ENCODE results near the gene RGS6. TPM values are rescaled to one million over a fixed set of nuclear protein-coding genes. Genes with fewer than 3 reads are reported as not detected.
A peak's percentile ranks its signal among the peaks of the same experiment; 100 is the strongest.

RGS6 gene
- total RNA-seq, 1 experiment from 2014 or later: not detected

- Histone ChIP-seq H3F3A (ENCODE audit: low read length, unreplicated experiment) (no peaks in the 10 kb centered on the region), H2AFZ (ENCODE audit: low read length) (no peak overlapping the region), H3K79me2 (ENCODE audit: low read length) (no peaks in the 10 kb centered on the region), H3K4me3 (ENCODE audit: low read length) (no peak overlapping the region), H3K9me3 (ENCODE audit: low read length) (no peaks in the 10 kb centered on the region), H3K4me2 (ENCODE audit: low read length) (no peak overlapping the region), H4K20me1 (ENCODE audit: low read length) (no peaks in the 10 kb centered on the region), H3K9ac (ENCODE audit: low read length) (no peak overlapping the region), H3K27ac (ENCODE audit: low read length) (no peak overlapping the region), H3K4me1 (ENCODE audit: insufficient read depth, low read length) (no peaks in the 10 kb centered on the region), H3K27me3 (ENCODE audit: low read length) (no peaks in the 10 kb centered on the region), H3K9me2 (replicated peaks; ENCODE audit: low read length) (no peaks in the 10 kb centered on the region), H3K36me3 (ENCODE audit: low read depth, low read length) (no peaks in the 10 kb centered on the region)
- ChIA-PET CTCF (no interaction called here), POLR2A (ENCODE audit: unreplicated experiment) (no interaction called here)
- TF ChIP-seq CTCF (conservative IDR thresholded peaks at IDR 0.05; ENCODE audit: low read depth, low read length): no peak
- TF ChIP-seq EZH2phosphoT487 (IDR thresholded peaks at IDR 0.05; ENCODE audit: borderline replicate concordance, low read length): no peak
- no peak for TF ChIP-seq EZH2 (IDR thresholded peaks at IDR 0.05; ENCODE audit: low read length, unreplicated experiment)
- no peak for DNase-seq
- no peak for ATAC-seq
- BruUV-seq (replicated peaks): no TSS peak
- intact Hi-C loops (cut with micrococcal nuclease): no loop called here
Measured at GRCh38 chr14:72591391-72591790, 659.2 kb downstream of the RGS6 start.

GRCh38 chr14:72594099-72594901 is 662.1 kb downstream of the RGS6 start:
- Histone ChIP-seq H3K4me2 (ENCODE audit: low read length) (no peak overlapping the region), H3K79me2 (ENCODE audit: low read length) (no peaks in the 10 kb centered on the region), H3K4me3 (ENCODE audit: low read length) (no peak overlapping the region), H3F3A (ENCODE audit: low read length, unreplicated experiment) (no peaks in the 10 kb centered on the region), H3K27me3 (ENCODE audit: low read length) (no peaks in the 10 kb centered on the region), H3K9me3 (ENCODE audit: low read length) (no peaks in the 10 kb centered on the region), H3K9ac (ENCODE audit: low read length) (no peak overlapping the region), H3K36me3 (ENCODE audit: low read depth, low read length) (no peaks in the 10 kb centered on the region), H3K4me1 (ENCODE audit: insufficient read depth, low read length) (no peaks in the 10 kb centered on the region), H3K27ac (ENCODE audit: low read length) (no peak overlapping the region), H4K20me1 (ENCODE audit: low read length) (no peaks in the 10 kb centered on the region), H2AFZ (ENCODE audit: low read length) (no peak overlapping the region), H3K9me2 (replicated peaks; ENCODE audit: low read length) (no peaks in the 10 kb centered on the region)
- ChIA-PET POLR2A (ENCODE audit: unreplicated experiment) (no interaction called here), CTCF (no interaction called here)
- no peak for TF ChIP-seq EZH2phosphoT487 (IDR thresholded peaks at IDR 0.05; ENCODE audit: borderline replicate concordance, low read length)
- TF ChIP-seq EZH2 (IDR thresholded peaks at IDR 0.05; ENCODE audit: low read length, unreplicated experiment): no peak
- no peak for TF ChIP-seq CTCF (conservative IDR thresholded peaks at IDR 0.05; ENCODE audit: low read depth, low read length)
- DNase-seq (no peak), ATAC-seq (no peak)
- BruUV-seq (replicated peaks): no TSS peak
- intact Hi-C loops (cut with micrococcal nuclease): no loop called here

- Histone ChIP-seq H4K20me1 (ENCODE audit: low read length) (no peaks in the 10 kb centered on the region), H3K4me3 (ENCODE audit: low read length) (no peak overlapping the region), H3K79me2 (ENCODE audit: low read length) (no peaks in the 10 kb centered on the region), H3K27me3 (ENCODE audit: low read length) (no peaks in the 10 kb centered on the region), H3K4me2 (ENCODE audit: low read length) (no peak overlapping the region), H3K27ac (ENCODE audit: low read length) (no peak overlapping the region), H3F3A (ENCODE audit: low read length, unreplicated experiment) (no peaks in the 10 kb centered on the region), H3K36me3 (ENCODE audit: low read depth, low read length) (no peaks in the 10 kb centered on the region), H3K9me2 (replicated peaks; ENCODE audit: low read length) (no peaks in the 10 kb centered on the region), H2AFZ (ENCODE audit: low read length) (no peak overlapping the region), H3K9ac (ENCODE audit: low read length) (no peak overlapping the region), H3K4me1 (ENCODE audit: insufficient read depth, low read length) (no peaks in the 10 kb centered on the region), H3K9me3 (ENCODE audit: low read length) (no peaks in the 10 kb centered on the region)
- POLR2A ChIA-PET (ENCODE audit: unreplicated experiment): no interaction called here
- no TSS peak for BruUV-seq (replicated peaks)
- peak; percentile 48 for ATAC-seq
- no peak for DNase-seq
- CTCF ChIA-PET: no interaction called here
- intact Hi-C loops (cut with micrococcal nuclease): no loop called here
- TF ChIP-seq CTCF (conservative IDR thresholded peaks at IDR 0.05; ENCODE audit: low read depth, low read length) (no peak), EZH2phosphoT487 (IDR thresholded peaks at IDR 0.05; ENCODE audit: borderline replicate concordance, low read length) (no peak), EZH2 (IDR thresholded peaks at IDR 0.05; ENCODE audit: low read length, unreplicated experiment) (no peak)
Measured at GRCh38 chr14:72595152-72595862, 663.1 kb downstream of the RGS6 start.
